Measurements from ENCODE around the gene TMEM163.

The TMEM163 gene

GRCh38 chr2:134721596-134721995 lies 2.8 kb upstream of the TMEM163 start:
- no peak for DNase-seq

- DNase-seq: no peak
These were observed 580 bp downstream of the TMEM163 start for GRCh38 chr2:134718023-134718816.

GRCh38 chr2:134717286-134718022 lies 1.3 kb downstream of the TMEM163 start:
- DNase-seq: no peak

DNA sequence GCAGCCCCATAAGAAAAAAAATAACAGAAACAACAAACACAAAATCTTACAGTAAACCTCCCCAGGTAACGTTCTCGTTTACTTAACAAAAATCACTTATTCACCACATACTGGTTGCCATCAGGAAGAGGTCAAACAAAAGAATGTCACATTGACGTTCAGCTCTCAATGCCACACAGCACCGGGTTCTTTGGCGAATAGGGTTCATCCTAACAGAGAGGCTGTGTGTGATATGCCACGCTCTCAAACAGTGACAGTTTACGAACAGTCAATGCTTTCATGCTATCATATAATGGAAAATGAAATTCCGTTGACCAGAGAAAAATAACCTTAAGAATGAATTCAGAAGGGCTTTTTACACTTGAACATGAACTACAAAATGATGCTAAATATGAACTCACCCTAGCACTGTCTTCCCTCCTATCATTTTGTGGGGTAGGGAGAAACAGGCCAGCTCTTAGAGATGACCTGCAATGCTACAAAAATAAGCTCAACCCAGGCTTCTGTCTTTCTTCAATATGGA lies 2.0 kb downstream of the TMEM163 start:
- no peak for DNase-seq

DNA sequence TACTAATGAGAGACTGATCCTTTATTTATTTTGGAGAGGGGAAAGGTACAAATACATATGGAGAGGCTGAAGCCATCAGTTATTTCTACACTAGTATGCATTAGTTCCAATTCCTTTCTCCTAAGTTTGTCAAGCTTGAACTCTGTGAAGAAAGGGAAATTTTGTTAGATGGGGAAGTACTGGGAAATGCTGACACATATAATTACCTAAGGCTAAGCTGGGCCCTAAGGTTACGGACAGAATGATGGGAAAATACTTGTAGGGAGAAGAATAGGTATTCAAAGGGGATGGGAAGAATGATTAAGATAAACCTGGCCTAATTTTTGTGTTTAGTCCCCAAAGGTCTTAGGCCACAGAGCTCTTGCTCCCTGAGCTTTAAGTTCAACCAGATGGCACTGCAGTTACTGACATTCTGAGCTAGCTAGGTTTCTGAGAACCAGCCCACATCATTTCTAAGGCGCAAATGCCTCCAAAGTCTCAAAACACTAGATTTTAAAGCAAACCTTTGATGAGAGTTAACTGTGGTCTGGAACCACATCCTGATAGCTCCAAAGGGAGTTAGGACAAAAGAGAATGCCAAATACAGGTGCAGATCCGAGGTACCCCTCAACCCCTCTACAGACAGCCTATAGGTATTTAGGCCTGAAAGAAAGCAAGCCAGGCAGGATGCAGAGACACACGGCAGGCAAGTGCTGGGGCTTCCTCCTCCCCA lies 2.7 kb downstream of the TMEM163 start:
- no peak for DNase-seq

GRCh38 chr2:134714228-134714627 lies 4.6 kb downstream of the TMEM163 start:
- DNase-seq: no peak

- DNase-seq: no peak
These were observed 5.2 kb downstream of the TMEM163 start for GRCh38 chr2:134713606-134714005.

GRCh38 chr2:134713176-134713575 lies 5.6 kb downstream of the TMEM163 start:
- no peak for DNase-seq

GRCh38 chr2:134712736-134713135 lies 6.1 kb downstream of the TMEM163 start:
- no peak for DNase-seq

GRCh38 chr2:134712299-134712698 lies 6.5 kb downstream of the TMEM163 start:
- DNase-seq: no peak

GRCh38 chr2:134711692-134712091 lies 7.1 kb downstream of the TMEM163 start:
- DNase-seq: no peak

GRCh38 chr2:134707330-134707676 lies 11.5 kb downstream of the TMEM163 start:
- DNase-seq: no peak

GRCh38 chr2:134706587-134707329 lies 12.0 kb downstream of the TMEM163 start:
- no peak for DNase-seq

DNA sequence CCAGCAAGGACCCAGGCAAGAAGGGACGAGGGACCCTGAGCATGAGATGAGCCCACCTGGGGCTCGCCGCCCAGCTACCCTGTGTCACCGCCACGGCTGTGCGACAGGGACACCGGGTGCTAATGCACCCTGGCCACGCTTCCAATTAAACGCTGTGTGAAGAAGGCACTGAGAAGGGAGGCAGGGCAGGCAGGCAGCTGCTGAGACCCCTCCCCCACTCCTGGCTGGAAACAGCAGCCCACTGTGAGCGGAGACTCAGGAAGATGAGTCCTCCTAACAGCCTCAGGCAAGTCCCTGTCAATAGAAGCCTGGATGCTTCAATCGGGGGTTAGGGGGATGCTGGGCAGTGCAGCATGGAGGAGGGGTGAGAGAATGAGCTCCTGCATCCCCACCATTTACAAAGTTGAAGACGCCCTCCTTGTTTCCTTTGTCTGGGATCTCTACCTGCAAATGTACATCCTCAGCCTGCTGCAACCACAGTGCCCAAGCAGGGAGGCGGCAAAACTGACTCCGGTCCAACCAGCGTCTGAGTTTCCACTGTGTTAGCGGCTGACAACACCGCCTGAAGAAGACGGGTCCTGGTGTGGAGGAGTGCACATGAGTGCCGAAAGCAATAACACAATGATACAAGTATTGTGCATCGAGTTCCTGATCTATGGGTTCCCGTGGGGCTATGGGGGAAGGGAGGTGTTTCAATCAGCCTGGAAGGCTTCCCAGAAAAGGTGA lies 12.8 kb downstream of the TMEM163 start:
- no peak for DNase-seq

DNA sequence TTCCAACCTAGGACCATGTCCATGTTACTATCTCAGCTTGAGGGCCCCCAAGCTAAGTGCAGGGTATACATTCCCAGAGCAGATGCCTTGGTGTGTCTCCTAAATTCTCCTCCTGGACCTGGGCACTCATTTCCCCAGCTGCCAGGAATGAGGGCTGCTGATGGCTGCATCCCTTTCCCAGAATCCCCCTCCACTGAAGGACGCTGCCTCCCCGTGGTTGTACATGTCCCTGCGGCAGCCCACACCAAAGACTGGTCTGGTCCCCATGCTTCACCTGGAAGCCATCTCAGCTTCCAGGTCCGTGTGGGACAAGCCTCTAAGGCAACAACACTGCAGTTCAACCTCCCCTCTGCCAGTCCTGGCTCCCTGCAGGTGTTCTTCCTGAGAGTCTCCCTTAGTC lies 14.6 kb downstream of the TMEM163 start:
- DNase-seq: no peak

DNA sequence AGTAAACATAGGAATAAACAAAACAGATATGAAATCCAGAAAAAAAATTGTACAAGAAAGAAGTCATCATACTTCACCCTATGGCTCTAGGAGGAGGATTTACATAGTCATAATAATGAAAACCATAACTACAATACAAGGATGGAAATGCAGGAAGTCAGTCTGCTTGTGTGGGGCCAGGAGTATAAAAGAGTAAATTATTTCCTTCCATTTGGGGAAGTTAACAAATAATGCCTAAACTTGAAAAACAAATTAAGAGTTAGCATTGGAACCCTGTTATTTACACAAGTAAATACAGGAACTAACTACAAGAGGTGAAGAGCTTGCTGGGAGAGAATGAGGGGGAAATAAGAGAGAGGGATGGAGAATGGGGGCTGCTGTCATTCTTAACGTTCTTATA lies 15.4 kb downstream of the TMEM163 start:
- no peak for DNase-seq

DNA sequence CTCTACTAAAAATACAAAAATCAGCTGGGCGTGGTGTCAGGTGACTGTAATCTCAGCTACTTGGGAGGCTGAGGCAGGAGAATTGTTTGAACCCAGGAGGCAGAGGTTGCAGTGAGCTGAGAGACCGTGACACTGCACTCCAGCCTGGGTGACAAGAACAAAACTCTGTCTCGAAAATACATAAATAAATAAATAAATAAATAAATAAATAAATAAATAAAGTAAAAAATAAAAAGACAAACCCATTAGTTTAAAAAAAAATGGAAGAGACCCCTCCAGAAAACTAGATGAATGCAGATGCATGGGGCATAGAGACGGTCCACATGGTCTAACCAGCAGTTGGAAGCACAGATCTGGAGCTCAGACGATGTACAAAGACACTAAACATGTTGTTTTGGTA lies 18.1 kb downstream of the TMEM163 start:
- no peak for DNase-seq

DNA sequence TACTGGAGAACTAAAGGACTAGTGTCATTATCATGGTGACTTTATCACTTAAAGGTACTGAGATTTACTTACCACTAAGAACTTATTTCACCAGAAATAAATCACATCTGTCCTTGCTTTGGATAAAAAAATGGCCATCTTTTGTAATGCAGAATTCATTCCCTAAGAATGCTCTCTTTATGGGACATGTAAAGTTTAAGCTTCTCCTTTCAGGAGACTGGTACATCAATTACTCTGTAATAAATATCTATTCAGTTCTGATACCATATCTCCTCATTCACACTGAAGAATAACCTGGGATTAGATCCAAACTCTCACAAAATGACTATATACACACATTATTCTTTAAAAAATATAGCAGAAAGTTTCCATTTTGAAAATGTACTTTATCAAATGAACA lies 24.4 kb downstream of the TMEM163 start:
- no peak for DNase-seq

- DNase-seq: no peak
These were observed 25.2 kb downstream of the TMEM163 start for GRCh38 chr2:134693359-134694330.

GRCh38 chr2:134692499-134692898 lies 26.3 kb downstream of the TMEM163 start:
- DNase-seq: no peak

- no peak for DNase-seq
These were observed 28.1 kb downstream of the TMEM163 start for GRCh38 chr2:134690629-134691215.

Data from GF-D8 (cell line).